Measurements from ENCODE around the gene OSGIN1.
"Not testable (repeated sequence)": the region's sequence is repeated elsewhere in the genome, so short reads cannot be mapped to it uniquely, and the experiment has no call there.

OSGIN1 gene

GRCh38 chr16:83940630-83941378, 12.2 kb upstream of the OSGIN1 start:
- no peak overlapping the region for H2AFZ ChIP-seq (ENCODE audit: low read depth, low read length)
- H3K4me2 ChIP-seq (ENCODE audit: low read length), result no peak overlapping the region
- H3K27ac ChIP-seq (ENCODE audit: low read length), result no peak overlapping the region
- no peaks in the 10 kb centered on the region for H3K79me2 ChIP-seq (ENCODE audit: low read length)
- H3K9me3 ChIP-seq (ENCODE audit: insufficient read depth, low read length), result no peaks in the 10 kb centered on the region
- no peak overlapping the region for H3K4me3 ChIP-seq (ENCODE audit: low read length)
- no peaks in the 10 kb centered on the region for H3K4me1 ChIP-seq (ENCODE audit: low read length)
- no peak overlapping the region for H3K9ac ChIP-seq (ENCODE audit: low read length)
- H4K20me1 ChIP-seq (ENCODE audit: insufficient read depth, low read length), result no peaks in the 10 kb centered on the region
- 0 out of 2 replicates have a peak, but pooled peaks cover 5% of the 10 kb centered on the region for H3K27me3 ChIP-seq (ENCODE audit: low read depth, low read length)
- no peaks in the 10 kb centered on the region for H3K36me3 ChIP-seq (replicated peaks; ENCODE audit: low read depth, low read length)
- TF ChIP-seq CTCF (IDR thresholded peaks at IDR 0.05; ENCODE audit: low read depth, low read length), result no peak

- H3K9me3 ChIP-seq (ENCODE audit: insufficient read depth, low read length); H3K4me3 ChIP-seq (ENCODE audit: low read length); H3K79me2 ChIP-seq (ENCODE audit: low read length); H4K20me1 ChIP-seq (ENCODE audit: insufficient read depth, low read length); H3K4me1 ChIP-seq (ENCODE audit: low read length); H2AFZ ChIP-seq (ENCODE audit: low read depth, low read length); H3K9ac ChIP-seq (ENCODE audit: low read length); H3K36me3 ChIP-seq (replicated peaks; ENCODE audit: low read depth, low read length); H3K27me3 ChIP-seq (ENCODE audit: low read depth, low read length); H3K4me2 ChIP-seq (ENCODE audit: low read length); H3K27ac ChIP-seq (ENCODE audit: low read length): not testable (repeated sequence)
These were observed 11.5 kb upstream of the OSGIN1 start for GRCh38 chr16:83941546-83941945.

GRCh38 chr16:83942074-83942473, 11.0 kb upstream of the OSGIN1 start:
- no peak overlapping the region for H3K9ac ChIP-seq (ENCODE audit: low read length)

GRCh38 chr16:83942815-83943515, 10.1 kb upstream of the OSGIN1 start:
- Histone ChIP-seq H3K27ac (ENCODE audit: low read length) (no peak overlapping the region), H3K9ac (ENCODE audit: low read length) (no peak overlapping the region)
- TF ChIP-seq CTCF (IDR thresholded peaks at IDR 0.05; ENCODE audit: low read depth, low read length) (no peak), EZH2phosphoT487 (IDR thresholded peaks at IDR 0.05; ENCODE audit: low read depth) (no peak)

More at GRCh38 chr16:83942074-83942473, 11.0 kb upstream of the OSGIN1 start:
- no peaks in the 10 kb centered on the region for H3K79me2 ChIP-seq (ENCODE audit: low read length)
- no peaks in the 10 kb centered on the region for H3K36me3 ChIP-seq (replicated peaks; ENCODE audit: low read depth, low read length)
- H3K9me3 ChIP-seq (ENCODE audit: insufficient read depth, low read length), result no peaks in the 10 kb centered on the region
- no peak overlapping the region for H2AFZ ChIP-seq (ENCODE audit: low read depth, low read length)
- H3K27ac ChIP-seq (ENCODE audit: low read length), result no peak overlapping the region
- no peak overlapping the region for H3K4me2 ChIP-seq (ENCODE audit: low read length)
- H3K4me3 ChIP-seq (ENCODE audit: low read length), result no peak overlapping the region
- H3K4me1 ChIP-seq (ENCODE audit: low read length), result no peaks in the 10 kb centered on the region
- 0 out of 2 replicates have a peak, but pooled peaks cover 5% of the 10 kb centered on the region for H3K27me3 ChIP-seq (ENCODE audit: low read depth, low read length)
- TF ChIP-seq CTCF (IDR thresholded peaks at IDR 0.05; ENCODE audit: low read depth, low read length), result no peak
- H4K20me1 ChIP-seq (ENCODE audit: insufficient read depth, low read length), result no peaks in the 10 kb centered on the region

More at GRCh38 chr16:83942815-83943515, 10.1 kb upstream of the OSGIN1 start:
- no peaks in the 10 kb centered on the region for H3K79me2 ChIP-seq (ENCODE audit: low read length)
- H4K20me1 ChIP-seq (ENCODE audit: insufficient read depth, low read length), result no peaks in the 10 kb centered on the region
- H3K9me3 ChIP-seq (ENCODE audit: insufficient read depth, low read length), result no peaks in the 10 kb centered on the region
- H2AFZ ChIP-seq (ENCODE audit: low read depth, low read length), result no peak overlapping the region
- H3K36me3 ChIP-seq (replicated peaks; ENCODE audit: low read depth, low read length), result no peaks in the 10 kb centered on the region
- no peaks in the 10 kb centered on the region for H3K4me1 ChIP-seq (ENCODE audit: low read length)
- H3K4me2 ChIP-seq (ENCODE audit: low read length), result no peak overlapping the region
- H3K27me3 ChIP-seq (ENCODE audit: low read depth, low read length), result no peaks in the 10 kb centered on the region
- no peak overlapping the region for H3K4me3 ChIP-seq (ENCODE audit: low read length)
